TTC549 (cell line): ENCODE results near the gene PIGR.

Source experiments
- FAIRE-seq: peaks from 2 replicates; lab custom pipeline; 2012; peaks lifted over from hg19 to GRCh38; lab: Jason Lieb, UNC

PIGR gene, protein sequence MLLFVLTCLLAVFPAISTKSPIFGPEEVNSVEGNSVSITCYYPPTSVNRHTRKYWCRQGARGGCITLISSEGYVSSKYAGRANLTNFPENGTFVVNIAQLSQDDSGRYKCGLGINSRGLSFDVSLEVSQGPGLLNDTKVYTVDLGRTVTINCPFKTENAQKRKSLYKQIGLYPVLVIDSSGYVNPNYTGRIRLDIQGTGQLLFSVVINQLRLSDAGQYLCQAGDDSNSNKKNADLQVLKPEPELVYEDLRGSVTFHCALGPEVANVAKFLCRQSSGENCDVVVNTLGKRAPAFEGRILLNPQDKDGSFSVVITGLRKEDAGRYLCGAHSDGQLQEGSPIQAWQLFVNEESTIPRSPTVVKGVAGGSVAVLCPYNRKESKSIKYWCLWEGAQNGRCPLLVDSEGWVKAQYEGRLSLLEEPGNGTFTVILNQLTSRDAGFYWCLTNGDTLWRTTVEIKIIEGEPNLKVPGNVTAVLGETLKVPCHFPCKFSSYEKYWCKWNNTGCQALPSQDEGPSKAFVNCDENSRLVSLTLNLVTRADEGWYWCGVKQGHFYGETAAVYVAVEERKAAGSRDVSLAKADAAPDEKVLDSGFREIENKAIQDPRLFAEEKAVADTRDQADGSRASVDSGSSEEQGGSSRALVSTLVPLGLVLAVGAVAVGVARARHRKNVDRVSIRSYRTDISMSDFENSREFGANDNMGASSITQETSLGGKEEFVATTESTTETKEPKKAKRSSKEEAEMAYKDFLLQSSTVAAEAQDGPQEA

DNA sequence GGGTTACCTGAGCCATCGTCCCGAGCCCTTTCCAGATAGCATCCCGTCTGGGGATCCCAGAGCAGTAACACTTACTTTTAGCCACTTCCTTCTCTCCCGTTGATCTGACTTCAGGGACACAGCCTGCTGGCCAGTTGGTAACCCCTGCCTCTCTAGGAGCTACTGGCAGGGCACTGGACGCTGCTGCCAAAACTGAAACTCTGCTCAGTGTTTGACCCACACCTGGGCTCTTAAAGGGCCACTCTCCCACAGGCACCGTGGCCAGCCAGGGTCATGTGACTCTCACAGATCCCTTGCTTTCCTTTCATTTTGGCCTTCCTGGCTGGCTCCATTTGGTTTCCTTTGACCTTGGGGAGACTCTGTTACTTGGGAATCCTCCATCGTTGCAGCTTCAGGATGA is at the start of gene PIGR:
PIGR (minus strand) TSS at position 206 of the 400 bp plus-strand sequence. CDS start 5,935 bp downstream, outside the sequence.
- FAIRE-seq, result no peak

- no peak for FAIRE-seq
These were observed 46.5 kb upstream of the PIGR start for GRCh38 chr1:206992790-206993189.

GRCh38 chr1:206987873-206988272 is 41.6 kb upstream of the PIGR start:
- FAIRE-seq, result no peak

DNA sequence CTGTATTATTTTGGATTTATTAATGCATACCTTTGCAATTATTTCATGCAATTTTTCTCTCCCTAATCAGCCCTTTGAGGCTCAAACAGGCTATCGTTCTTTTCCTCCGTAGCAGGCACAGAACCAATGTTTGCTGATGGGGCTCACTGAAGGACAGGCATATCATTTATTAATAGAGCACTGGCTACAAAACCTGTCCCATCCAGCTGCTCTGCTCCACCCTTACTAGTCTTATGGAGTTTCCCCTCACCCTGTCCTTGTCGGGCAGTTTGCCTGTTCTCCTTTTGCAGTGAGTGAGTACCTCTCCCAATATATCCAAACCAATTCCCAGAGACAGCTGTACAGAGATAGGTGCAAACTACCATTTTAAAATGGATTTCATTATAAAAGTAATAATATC is 40.6 kb upstream of the PIGR start:
- no peak for FAIRE-seq

GRCh38 chr1:206986402-206986801 is 40.1 kb upstream of the PIGR start:
- no peak for FAIRE-seq

DNA sequence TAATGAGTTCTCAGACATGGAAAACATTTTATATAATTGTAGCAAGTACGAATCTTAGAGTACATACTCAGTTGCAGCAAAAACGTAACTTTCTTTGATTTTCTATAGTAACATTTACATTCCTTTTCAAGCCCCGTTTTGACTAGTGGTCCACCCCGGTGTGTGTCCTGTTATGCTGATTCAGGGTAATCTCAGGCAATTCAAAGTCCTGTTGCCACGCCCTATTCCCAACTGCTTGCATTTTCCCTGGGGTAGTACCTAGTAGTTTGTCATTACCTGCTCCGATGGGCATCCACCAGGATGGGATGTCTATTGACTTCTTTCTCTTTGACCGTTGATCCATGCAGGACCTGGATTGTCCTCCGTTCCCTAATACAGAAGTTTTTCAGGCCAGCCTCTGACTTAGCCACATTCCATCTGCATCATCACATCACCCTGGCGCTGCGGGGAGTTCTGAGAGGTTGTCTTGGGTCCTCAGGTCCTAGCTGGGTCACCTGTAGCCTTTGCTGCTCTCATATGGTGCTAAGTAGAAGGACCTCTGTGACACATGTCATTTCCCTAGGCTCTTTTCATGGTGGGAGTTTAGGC is 39.0 kb upstream of the PIGR start:
- no peak for FAIRE-seq

DNA sequence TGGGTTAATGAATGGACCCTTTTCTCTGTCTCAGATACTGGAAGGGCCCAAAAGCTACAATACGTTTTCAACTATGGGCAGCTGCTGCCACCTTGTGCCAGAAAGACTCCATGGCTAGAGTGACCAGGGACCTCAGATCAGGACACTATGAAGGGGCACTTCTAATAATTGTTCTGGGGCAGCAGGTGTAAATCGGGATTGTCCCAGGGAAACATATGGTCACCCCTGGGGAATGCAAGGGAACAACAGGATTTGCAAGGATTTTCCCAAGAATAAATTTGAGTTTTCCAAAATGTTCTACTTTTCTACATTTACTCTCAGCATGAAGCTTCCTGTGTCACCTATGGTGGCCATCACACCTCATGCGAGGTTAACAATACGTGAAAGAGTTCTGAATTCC is 36.0 kb upstream of the PIGR start:
- FAIRE-seq, result peak; percentile 25

- FAIRE-seq, result no peak
These were observed 33.2 kb upstream of the PIGR start for GRCh38 chr1:206979379-206980043.

GRCh38 chr1:206978259-206978658 is 32.0 kb upstream of the PIGR start:
- FAIRE-seq, result no peak

- no peak for FAIRE-seq
These were observed 29.0 kb upstream of the PIGR start for GRCh38 chr1:206975306-206975705.

- no peak for FAIRE-seq
These were observed 27.9 kb upstream of the PIGR start for GRCh38 chr1:206974140-206974539.

GRCh38 chr1:206972728-206973127 is 26.5 kb upstream of the PIGR start:
- no peak for FAIRE-seq

DNA sequence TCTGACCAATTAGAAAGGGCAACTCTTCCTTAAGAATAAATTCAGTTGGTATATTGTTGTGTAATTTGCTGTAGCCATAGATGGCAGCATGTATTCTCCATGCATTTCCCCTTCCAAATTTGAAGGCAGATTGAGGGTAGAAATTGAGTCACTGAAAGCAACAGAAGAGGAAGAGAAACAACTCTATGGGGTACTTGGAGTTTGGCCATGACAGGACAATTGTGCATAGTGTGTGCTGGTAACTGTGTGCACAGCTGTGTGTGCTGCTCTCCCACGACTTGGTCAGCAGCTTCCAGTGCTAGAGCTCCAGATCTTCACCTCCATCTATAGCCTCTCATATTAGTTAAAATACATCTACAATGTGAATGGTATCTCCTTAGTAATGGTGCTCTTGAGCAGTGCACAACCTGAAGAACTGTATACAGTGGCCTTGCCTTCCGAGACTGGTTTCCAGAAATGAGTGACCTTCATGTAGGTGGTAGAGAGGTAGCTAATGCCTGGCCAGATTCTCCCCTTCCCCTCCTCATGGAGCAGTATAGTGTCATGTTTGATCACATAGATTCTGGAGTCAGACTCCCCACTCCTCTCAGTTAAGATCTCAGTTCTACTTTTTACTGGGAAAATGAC is 24.9 kb upstream of the PIGR start:
- FAIRE-seq, result no peak

DNA sequence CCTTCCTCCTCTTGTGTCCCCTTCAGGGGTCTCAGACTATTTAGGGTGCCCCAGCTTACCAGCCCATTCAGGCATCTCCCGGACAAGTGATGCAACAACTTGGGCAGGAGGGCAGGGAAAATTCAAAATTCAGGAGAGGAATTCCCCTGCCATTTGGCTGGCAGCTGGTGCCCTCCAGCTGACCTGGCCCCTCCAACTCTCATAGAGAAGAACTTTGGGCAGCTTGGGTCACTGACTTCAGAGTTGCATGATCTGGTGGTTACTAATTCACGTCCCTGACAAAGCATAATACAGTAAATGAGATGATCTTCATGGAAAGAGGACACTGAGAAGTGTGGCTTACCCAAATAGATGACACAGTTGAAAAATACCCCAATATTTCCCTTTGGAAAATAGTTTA is 24.2 kb upstream of the PIGR start, which contains the start of gene FCAMR:
FCAMR (minus strand) TSS at position 15 of the 400 bp plus-strand sequence. CDS start 335 bp downstream, outside the sequence.
- FAIRE-seq, result no peak

GRCh38 chr1:206969090-206969489 is 22.8 kb upstream of the PIGR start:
- no peak for FAIRE-seq

DNA sequence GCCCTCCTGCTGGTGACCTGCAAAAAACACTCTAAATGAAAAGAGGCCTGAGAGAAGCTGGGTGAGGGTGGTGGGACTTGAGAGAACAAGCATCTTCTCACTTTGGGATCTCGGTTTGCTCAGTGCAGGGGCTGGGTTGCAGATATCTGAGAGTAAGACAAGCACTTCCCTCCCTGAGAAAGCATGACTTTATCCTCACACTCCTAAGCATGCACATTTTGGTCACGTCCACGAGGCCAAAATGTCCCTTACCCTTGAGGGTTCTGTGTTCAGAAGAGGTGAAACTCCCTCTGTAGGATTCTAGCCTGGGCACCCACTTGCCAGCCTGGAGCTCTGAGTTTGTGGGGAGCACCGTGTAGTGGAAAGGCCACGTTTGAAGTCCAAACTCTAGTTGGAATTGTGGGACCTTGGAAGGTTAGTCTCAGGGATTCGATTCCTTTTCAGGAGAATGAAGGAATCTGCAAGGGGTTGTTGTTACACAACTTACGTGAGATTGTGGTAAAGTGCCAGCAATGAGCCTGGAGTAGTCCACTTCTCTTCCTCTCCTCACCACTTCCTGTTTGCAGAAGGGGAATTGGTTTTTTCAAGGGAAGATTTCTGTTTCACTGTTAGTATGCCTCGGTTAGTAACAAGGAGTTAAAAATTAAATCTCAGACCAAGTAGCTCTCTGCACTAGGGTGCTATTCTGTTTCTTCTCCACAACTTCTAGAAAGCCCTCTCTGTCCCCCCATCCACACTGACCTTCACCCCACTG is 21.0 kb upstream of the PIGR start:
- no peak for FAIRE-seq

DNA sequence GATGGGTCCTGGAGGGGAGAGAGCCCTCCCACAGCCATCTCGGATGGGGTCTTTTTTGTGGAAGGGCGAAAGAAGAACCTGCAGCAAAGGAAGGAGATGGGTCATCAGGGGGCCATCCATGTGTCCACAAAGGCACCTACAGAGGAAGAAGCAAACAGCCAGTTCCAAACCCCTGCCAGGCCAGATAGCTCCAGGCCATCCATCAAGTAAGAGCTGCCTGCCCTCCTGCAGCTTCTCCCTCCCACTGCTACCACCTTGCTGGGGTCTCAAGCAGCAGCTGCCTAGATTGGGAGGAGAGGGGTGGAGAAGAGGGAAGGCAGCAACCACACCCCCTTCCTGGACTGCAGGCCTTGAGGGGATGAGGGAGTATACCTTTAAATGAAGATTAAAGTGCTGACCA is 19.5 kb upstream of the PIGR start:
- FAIRE-seq, result no peak

- FAIRE-seq, result no peak
These were observed 17.5 kb upstream of the PIGR start for GRCh38 chr1:206963740-206964139.

- FAIRE-seq, result no peak
These were observed 16.9 kb upstream of the PIGR start for GRCh38 chr1:206963119-206963712.

DNA sequence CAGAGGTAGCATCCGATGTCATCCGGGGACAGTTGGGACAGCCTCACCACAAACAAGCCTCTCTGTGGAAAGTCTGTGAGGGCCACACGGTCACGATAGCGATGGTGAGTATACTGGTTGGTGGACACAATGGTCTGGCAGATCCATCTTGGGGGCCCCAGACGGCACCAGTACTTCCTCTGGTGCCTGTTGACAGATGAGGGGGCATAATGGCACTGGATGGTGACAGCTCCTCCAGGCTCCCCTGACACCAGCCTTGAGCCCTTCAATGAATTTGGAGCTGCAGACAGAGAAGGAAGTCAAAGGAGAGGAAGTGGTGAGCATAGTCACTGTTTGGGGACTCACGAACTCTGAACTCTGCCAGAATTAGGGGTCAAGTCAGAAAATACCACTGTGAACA is 16.0 kb upstream of the PIGR start:
- no peak for FAIRE-seq

- no peak for FAIRE-seq
These were observed 15.4 kb upstream of the PIGR start for GRCh38 chr1:206961668-206962067.
